GM18519 (cell line): ENCODE results near the gene RFX2.
"Not testable (repeated sequence)": the region's sequence is repeated elsewhere in the genome, so short reads cannot be mapped to it uniquely, and the experiment has no call there.

ENCODE experiments used
- ATAC-seq: cut with Tn5 transposase; IDR thresholded peaks from one replicate; pipeline ENCODE4 v1.9.1; 2021; ENCODE audit warnings: mild to moderate bottlenecking, moderate library complexity; ENCODE audit not compliant: unreplicated experiment, low FRiP score

RFX2 gene

GRCh38 chr19:6110360-6110977 is at the start of gene RFX2:
RFX2 (minus strand) TSS chr19:6110500; CDS start chr19:6047496, 63,004 bp downstream.
- ATAC-seq, result peak; percentile 91

- ATAC-seq, result no peak
Observed at GRCh38 chr19:6156033-6156432, 45.7 kb upstream of the RFX2 start.

GRCh38 chr19:6150289-6150688 is 40.0 kb upstream of the RFX2 start:
- no peak for ATAC-seq

- no peak for ATAC-seq
Observed at GRCh38 chr19:6141217-6141616, 30.9 kb upstream of the RFX2 start.

- no peak for ATAC-seq
Observed at GRCh38 chr19:6138511-6138910, 28.2 kb upstream of the RFX2 start.

DNA sequence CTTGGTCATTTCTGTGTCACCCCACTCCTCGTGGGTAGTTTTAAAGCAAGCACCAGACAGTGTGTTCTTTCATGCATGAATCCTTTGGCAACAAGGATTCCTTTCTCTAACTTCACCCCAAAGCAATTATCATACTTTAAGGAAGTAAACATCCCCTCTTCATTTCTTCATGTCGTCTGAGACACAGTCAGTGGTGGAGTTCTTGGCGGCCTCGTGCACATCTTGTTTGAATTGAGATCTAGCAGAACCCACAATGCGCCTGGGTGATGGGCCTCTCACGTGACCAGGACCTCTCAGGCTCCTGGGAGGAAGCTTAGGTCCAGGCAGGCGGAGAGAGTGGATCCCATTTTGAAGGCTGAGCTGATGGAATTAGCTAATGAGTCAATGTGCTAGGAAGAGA is 27.8 kb upstream of the RFX2 start:
- no peak for ATAC-seq

DNA sequence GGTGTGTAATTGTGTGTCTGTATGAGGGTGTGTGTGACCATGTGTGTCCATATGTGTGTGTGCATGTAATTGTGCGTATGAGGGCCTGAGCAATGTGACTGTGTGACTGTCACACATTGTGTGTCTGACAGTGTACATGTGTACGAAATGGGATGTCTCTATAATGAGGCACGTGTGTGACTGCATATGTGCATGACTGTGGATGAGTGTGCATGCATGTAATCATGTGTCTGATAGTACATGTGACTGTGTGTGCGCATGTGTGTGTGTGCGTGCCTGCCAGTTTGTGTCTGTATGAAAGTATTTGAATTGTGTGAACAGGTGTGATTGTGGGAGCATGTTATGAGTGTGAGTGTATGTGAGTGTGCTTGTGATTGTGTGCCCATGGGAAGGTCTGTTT is 22.9 kb upstream of the RFX2 start:
- ATAC-seq, result no peak

GRCh38 chr19:6132482-6132881 is 22.2 kb upstream of the RFX2 start:
- ATAC-seq, result no peak

DNA sequence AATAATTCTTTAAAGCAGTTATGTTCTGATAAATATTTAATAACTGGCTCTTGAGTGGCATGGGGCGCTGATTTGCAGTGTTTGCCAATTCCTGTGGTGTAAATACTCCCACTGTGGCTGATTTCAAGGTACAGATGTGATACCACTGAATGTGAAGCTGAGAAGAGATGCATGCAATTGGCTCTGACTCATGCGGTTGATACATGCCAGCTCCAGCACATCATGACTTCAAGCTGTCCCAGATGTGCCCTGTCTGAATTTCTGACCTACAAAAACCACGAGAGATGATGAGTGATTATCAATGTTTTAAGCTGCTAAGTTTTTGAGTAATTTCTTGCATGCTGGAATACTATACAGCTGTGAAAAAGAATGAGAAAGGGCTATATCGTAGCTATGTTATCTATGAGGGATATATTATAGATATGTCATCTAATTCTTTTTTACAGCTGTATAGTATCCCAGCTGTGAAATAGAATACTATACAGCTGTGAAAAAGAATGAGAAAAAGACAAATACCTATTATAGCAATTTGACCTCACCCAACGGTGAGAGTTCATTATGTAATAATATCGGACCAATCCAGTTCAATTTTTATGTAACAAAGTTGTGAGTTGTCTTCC is 17.5 kb upstream of the RFX2 start:
- no peak for ATAC-seq

- no peak for ATAC-seq
Observed at GRCh38 chr19:6126335-6126974, 16.2 kb upstream of the RFX2 start.

GRCh38 chr19:6125571-6125989 is 15.3 kb upstream of the RFX2 start:
- ATAC-seq, result no peak

GRCh38 chr19:6119031-6119430 is 8.7 kb upstream of the RFX2 start:
- no peak for ATAC-seq

DNA sequence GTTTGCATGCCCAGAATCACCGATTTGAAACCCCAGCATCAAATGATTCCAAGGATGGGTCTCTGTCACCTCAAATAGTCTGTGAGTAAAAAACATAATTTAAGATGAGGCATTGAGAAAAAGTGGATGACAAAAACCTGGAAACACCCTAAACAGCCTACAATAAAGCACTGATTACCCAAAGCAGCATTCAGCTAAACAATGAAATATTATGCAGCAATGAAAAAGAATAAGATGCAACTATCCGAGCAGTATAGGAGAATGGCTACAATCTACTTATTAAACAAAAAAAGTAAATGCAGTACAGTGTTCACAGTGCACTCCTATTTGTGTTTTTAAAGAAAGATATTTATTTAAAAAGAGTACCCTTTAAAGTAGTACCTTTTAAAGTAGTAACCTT is 7.7 kb upstream of the RFX2 start:
- ATAC-seq, result no peak

DNA sequence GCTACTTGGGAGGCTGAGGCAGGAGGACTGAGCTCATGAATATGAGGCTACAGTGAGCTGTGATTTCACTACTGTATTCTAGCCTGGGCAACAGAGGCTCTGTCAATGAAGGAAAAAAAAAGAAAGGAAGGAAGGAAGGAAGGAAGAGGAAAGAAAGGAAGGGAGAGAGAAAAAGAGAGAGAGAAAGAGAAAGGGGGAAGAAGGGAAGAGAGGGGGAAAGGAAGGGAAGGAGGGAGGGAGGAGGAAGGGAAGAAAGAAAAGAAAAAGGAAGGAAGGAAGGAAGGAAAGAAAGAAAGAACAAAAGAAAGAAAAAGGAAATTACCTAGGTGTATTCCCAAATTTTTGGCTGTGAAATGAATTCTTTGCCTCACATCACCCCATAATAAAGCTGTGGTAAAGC is 7.2 kb upstream of the RFX2 start:
- ATAC-seq, result no peak

DNA sequence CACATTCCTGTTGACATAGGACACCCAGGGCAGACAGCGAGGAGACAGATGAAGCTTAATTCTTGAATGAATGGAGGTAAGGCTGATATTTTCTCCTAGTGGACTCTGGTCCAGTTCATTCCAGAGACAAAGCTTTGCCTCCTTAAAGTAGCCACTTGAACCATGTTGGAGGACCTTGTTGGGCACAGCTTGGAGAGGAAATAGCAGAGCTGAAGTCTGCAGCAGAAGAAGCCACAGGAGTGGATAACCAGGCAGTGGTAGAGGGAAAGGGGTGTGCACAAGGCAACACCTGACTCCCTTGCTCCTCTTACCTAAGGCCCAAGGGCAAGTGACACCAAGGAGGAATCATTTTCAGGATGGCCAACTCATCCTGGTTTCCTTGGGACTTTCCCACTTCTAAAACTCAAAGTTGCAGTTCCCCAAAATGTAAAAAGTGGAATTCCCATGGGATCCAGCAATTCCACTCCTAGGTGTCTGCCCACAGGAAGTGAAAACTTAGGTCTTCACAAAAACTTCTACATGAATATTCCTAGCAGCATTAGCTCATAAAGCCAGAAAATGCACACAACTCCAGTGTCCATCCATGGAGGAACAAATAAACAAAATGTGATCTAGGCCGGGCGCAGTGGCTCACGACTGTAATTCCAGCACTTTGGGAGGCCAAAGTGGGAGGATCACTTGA is 6.6 kb upstream of the RFX2 start:
- no peak for ATAC-seq

DNA sequence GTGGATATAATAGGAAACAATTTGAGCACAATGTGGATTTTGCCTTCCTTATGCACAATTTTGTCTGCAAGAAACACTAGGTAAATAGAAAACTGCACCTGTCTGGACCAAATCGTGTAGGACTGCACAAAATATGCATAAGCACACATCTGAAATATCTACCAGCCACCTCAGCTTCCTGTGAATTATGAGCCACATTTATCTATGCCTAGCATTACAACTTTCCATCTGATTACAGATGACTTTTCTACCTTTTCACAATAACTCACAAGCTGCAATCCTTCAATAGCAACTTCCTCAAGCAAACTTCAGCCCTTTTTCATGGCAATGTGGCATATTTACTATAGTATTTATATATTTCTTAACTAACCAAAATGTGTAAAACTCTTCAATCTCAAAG is 5.7 kb upstream of the RFX2 start:
- no peak for ATAC-seq

DNA sequence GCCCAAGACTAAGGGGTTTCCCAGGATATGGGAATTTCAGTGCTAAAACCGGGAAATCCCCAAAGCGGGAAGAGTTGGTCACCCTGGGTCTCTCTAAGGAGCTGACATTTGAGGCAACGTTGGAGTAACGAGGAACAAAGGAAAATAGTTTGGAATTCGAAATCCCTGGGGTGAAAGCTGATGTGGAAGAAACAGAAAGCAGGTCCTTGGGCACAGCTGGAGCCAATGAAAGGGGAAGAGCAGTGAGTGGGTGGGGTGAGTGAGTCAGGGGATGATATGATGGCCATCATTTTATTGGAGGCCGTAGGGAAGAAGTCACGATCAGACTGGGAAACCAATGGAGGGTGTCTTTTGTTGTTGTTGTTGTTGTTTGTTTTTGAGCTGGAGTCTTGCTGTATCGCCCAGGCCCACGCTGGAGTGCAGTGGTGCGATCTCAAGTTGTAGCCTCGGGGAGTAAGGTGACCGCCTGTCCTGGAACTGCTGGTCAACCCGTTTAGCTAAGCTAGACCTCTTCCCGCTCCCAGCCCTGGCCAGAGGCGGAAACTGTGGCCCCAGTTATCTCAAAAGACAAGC is 3.4 kb upstream of the RFX2 start:
- ATAC-seq, result no peak

DNA sequence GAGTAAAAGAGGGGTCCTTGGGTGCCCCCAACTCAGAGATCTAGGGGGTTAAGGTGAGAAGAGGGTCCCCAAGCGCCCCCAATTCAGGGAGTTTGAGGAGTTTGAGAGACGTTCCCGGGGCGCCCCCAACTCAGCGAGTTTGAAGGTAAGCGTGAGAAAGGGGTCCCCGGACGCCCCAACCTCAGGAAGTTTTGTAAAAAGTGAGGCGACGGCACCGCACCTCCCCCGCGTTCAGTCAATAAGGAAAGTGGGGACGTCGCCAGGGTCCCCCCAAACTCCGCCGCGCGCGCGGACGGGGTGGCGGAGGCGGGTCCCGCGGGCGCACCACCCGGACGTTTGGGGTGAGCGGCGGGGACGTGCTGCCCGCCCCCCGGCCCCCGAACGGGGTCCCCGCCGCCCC is 353 bp downstream of the RFX2 start:
- ATAC-seq, result no peak

GRCh38 chr19:6108721-6109633 is 1.3 kb downstream of the RFX2 start:
- ATAC-seq, result no peak

GRCh38 chr19:6106643-6107294 is 3.5 kb downstream of the RFX2 start:
- not testable (repeated sequence) for ATAC-seq
